Keratinocyte (primary cell): ENCODE measurements around the gene ATG9B.

ENCODE experiments used
- EZH2 ChIP-seq: IDR thresholded peaks from one replicate; pipeline ENCODE4 v1.6.1; 2012; ENCODE audit warnings: inconsistent platforms, mild to moderate bottlenecking, low read length, moderate library complexity
- TF ChIP-seq, protein P1 (sequence below), 3 experiments: IDR thresholded peaks in 1 of 3; conservative IDR thresholded peaks in 1 of 3; optimal IDR thresholded peaks in 1 of 3; 2 replicates in 2 of 3; 3 replicates in 1 of 3; pipeline versions ENCODE3 to v1.5.1; 2011; ENCODE audit warnings: low read length in 3 of 3, mild to moderate bottlenecking in 3 of 3, moderate library complexity in 2 of 3, control low read depth in 1 of 3, inconsistent platforms in 1 of 3; ENCODE audit not compliant: insufficient read depth in 2 of 3; ENCODE audit errors: extremely low read depth in 1 of 3

DNA sequence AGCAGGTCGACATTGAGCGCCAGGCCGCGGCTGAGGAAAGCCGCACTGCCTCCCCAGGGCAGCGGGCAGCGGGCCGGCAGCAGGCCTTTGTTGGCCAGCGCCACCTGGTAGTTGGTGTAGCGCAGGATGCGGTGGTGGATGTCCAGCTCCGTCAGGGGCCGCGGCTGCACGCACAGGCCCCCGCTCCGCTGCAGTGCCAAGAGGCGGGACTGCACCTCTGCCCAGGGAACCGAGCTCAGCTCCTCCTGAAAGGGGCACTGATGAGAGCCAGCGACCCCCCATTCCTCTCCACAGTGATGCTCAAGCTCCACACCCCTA is 5.2 kb downstream of the ATG9B start:
- no peak for TF ChIP-seq EZH2
- TF ChIP-seq, protein P1, sequence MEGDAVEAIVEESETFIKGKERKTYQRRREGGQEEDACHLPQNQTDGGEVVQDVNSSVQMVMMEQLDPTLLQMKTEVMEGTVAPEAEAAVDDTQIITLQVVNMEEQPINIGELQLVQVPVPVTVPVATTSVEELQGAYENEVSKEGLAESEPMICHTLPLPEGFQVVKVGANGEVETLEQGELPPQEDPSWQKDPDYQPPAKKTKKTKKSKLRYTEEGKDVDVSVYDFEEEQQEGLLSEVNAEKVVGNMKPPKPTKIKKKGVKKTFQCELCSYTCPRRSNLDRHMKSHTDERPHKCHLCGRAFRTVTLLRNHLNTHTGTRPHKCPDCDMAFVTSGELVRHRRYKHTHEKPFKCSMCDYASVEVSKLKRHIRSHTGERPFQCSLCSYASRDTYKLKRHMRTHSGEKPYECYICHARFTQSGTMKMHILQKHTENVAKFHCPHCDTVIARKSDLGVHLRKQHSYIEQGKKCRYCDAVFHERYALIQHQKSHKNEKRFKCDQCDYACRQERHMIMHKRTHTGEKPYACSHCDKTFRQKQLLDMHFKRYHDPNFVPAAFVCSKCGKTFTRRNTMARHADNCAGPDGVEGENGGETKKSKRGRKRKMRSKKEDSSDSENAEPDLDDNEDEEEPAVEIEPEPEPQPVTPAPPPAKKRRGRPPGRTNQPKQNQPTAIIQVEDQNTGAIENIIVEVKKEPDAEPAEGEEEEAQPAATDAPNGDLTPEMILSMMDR (optimal IDR thresholded peaks at IDR 0.05 in 1 of 3, IDR thresholded peaks at IDR 0.05 in 1 of 3, conservative IDR thresholded peaks at IDR 0.05 in 1 of 3; ENCODE audit: extremely low read depth in 1 of 3, insufficient read depth in 2 of 3, low read length in 3 of 3), result no peak
